T-helper 2 cell treated with Interferon-gamma antibody and Interleukin-4, amounts not matched to agents 100 ng/mL and 5 ng/mL, for 36 hours (primary cell): ENCODE measurements around the gene UMAD1. TPM values are rescaled to one million over a fixed set of nuclear protein-coding genes. Genes with fewer than 3 reads are reported as not detected.

ENCODE experiments used
- intact Hi-C: fragments of 100-400 bp; cut with micrococcal nuclease; formaldehyde crosslinking; loops from one replicate; pipeline ENCODE4 v1.15.1; 2023
- total RNA-seq: library from RNA; stranded (reverse); gene quantifications from 2 replicates; pipeline ENCODE4 v1.2.3, GENCODE V29; 2022

The UMAD1 gene
- total RNA-seq, 1 donor from 2014 or later, result 14.0 TPM

GRCh38 chr7:7918736-7919448, 278.3 kb downstream of the UMAD1 start:
- intact Hi-C loops, result no loop called here

GRCh38 chr7:7919449-7919945, 278.9 kb downstream of the UMAD1 start:
- intact Hi-C loops, result no loop called here

- intact Hi-C loops, result loop anchor here (5.0 kb wide), 1 partner anchor 47 kb away; the partner anchor contains the start of gene GLCCI1
Observed at GRCh38 chr7:7920056-7920455, 279.5 kb downstream of the UMAD1 start.

- intact Hi-C loops, result loop anchor here (5.0 kb wide), 1 partner anchor 47 kb away; the partner anchor contains the start of gene GLCCI1
Observed at GRCh38 chr7:7920481-7920880, 279.9 kb downstream of the UMAD1 start.

- intact Hi-C loops, result loop anchor here (5.0 kb wide), 1 partner anchor 45 kb away; the partner anchor contains the start of gene GLCCI1
Observed at GRCh38 chr7:7921830-7922229, 281.3 kb downstream of the UMAD1 start.

GRCh38 chr7:7922684-7923385, 282.3 kb downstream of the UMAD1 start:
- intact Hi-C loops, result loop anchor here (5.0 kb wide), 1 partner anchor 44 kb away; the partner anchor contains the start of gene GLCCI1

- intact Hi-C loops, result loop anchor here (5.0 kb wide), 1 partner anchor 43 kb away; the partner anchor contains the start of gene GLCCI1
Observed at GRCh38 chr7:7923818-7924217, 283.3 kb downstream of the UMAD1 start.

- intact Hi-C loops, result loop anchor here (5.0 kb wide), 1 partner anchor 43 kb away; the partner anchor contains the start of gene GLCCI1
Observed at GRCh38 chr7:7924303-7924702, 283.8 kb downstream of the UMAD1 start.

Other genes with a start within 250 kb of the UMAD1 start
- gene COL28A1, start 104.9 kb upstream of the UMAD1 start, total RNA-seq, result not detected in 2 replicates
- gene MIOS, start 73.9 kb upstream of the UMAD1 start, total RNA-seq, result 17.5 and 18.2 TPM in 2 replicates
- gene RPA3, start 77.9 kb downstream of the UMAD1 start, total RNA-seq, result 96.1 and 97.9 TPM in 2 replicates